Stimulated activated CD8-positive, alpha-beta memory T cell treated with anti-CD3 and anti-CD28 coated beads, Interleukin-2, amount 100 ng/mL, for 48 hours (primary cell): ENCODE data around the gene MAGEB17.
"Not testable (repeated sequence)": the region's sequence is repeated elsewhere in the genome, so short reads cannot be mapped to it uniquely, and the experiment has no call there.

Source experiments
- DNase-seq, 2 donors: peaks; one replicate each; pipeline ENCODE4 v3.0.0-alpha.2; 2020; ENCODE audit warnings: low read depth in 2 of 2

Gene MAGEB17

GRCh38 chrX:16156692-16157331, 10.5 kb upstream of the MAGEB17 start:
- DNase-seq: no peak

GRCh38 chrX:16160729-16161128, 6.6 kb upstream of the MAGEB17 start:
- DNase-seq: no peak

- DNase-seq: not testable (repeated sequence)
These were observed 6.1 kb upstream of the MAGEB17 start for GRCh38 chrX:16161173-16161572.

GRCh38 chrX:16162391-16162790, 4.9 kb upstream of the MAGEB17 start:
- DNase-seq: no peak

- DNase-seq: no peak
These were observed 2.5 kb upstream of the MAGEB17 start for GRCh38 chrX:16164748-16165147.

- no peak for DNase-seq
These were observed 3.8 kb downstream of the MAGEB17 start for GRCh38 chrX:16171039-16171438.

GRCh38 chrX:16171944-16172343, 4.7 kb downstream of the MAGEB17 start:
- DNase-seq: no peak

- DNase-seq: no peak
These were observed 5.1 kb downstream of the MAGEB17 start for GRCh38 chrX:16172391-16172790.

- DNase-seq: no peak
These were observed 8.2 kb downstream of the MAGEB17 start for GRCh38 chrX:16175329-16176061.

GRCh38 chrX:16177260-16177659, 10.0 kb downstream of the MAGEB17 start:
- DNase-seq: no peak

GRCh38 chrX:16183843-16184242, 16.6 kb downstream of the MAGEB17 start:
- DNase-seq: not testable (repeated sequence)

GRCh38 chrX:16185725-16186136, 18.4 kb downstream of the MAGEB17 start:
- no peak for DNase-seq

GRCh38 chrX:16186380-16187007, 19.2 kb downstream of the MAGEB17 start:
- DNase-seq: no peak

GRCh38 chrX:16187024-16187760, 19.9 kb downstream of the MAGEB17 start:
- no peak for DNase-seq

- DNase-seq: no peak
These were observed 21.4 kb downstream of the MAGEB17 start for GRCh38 chrX:16188687-16189086.

GRCh38 chrX:16191605-16192004, 24.3 kb downstream of the MAGEB17 start:
- no peak for DNase-seq

GRCh38 chrX:16196829-16197228, 29.5 kb downstream of the MAGEB17 start:
- DNase-seq: no peak

GRCh38 chrX:16199343-16199742, 32.1 kb downstream of the MAGEB17 start:
- DNase-seq: no peak

GRCh38 chrX:16202943-16203342, 35.7 kb downstream of the MAGEB17 start:
- no peak for DNase-seq

- no peak for DNase-seq
These were observed 37.3 kb downstream of the MAGEB17 start for GRCh38 chrX:16204538-16204937.

- no peak for DNase-seq
These were observed 38.6 kb downstream of the MAGEB17 start for GRCh38 chrX:16205840-16206239.

- DNase-seq: no peak
These were observed 40.4 kb downstream of the MAGEB17 start for GRCh38 chrX:16207634-16208033.
